SU-DHL-6 (cell line): ENCODE measurements around the gene RHEB.

Experiments used
- H2AFZ ChIP-seq: fragments of 200-600 bp; sonication (generic); 2 replicates; pipeline ENCODE4 v1.6.1; 2014; ENCODE audit warnings: low read depth, mild to moderate bottlenecking, moderate library complexity, mixed read lengths, antibody characterized with exemption, low read length; ENCODE audit not compliant: severe bottlenecking
- H3F3A ChIP-seq: fragments of 200-600 bp; shearing (Covaris generic); 2 replicates; pipeline ENCODE4 v1.6.0; 2016; ENCODE audit warnings: antibody characterized with exemption, mild to moderate bottlenecking; ENCODE audit not compliant: insufficient read depth
- H3K27ac ChIP-seq: fragments of 200-600 bp; sonication (generic); 2 replicates; pipeline ENCODE4 v1.5.1; 2016; ENCODE audit warnings: low read depth, mild to moderate bottlenecking, low read length, moderate library complexity, mixed read lengths
- H3K27me3 ChIP-seq: fragments of 200-600 bp; sonication (generic), shearing (Covaris generic); 2 replicates; pipeline ENCODE4 v1.6.0; 2014; ENCODE audit warnings: mild to moderate bottlenecking, low read length
- H3K36me3 ChIP-seq: fragments of 200-600 bp; sonication (generic); 2 replicates; pipeline ENCODE4 v1.6.1; 2014; ENCODE audit warnings: mild to moderate bottlenecking, low read length, mixed read lengths
- H3K4me2 ChIP-seq: fragments of 300-600, 200-600 bp; shearing (Covaris generic), sonication (generic); 2 replicates; pipeline ENCODE4 v1.6.0; 2014; ENCODE audit warnings: low read length, low read depth, mild to moderate bottlenecking; ENCODE audit not compliant: poor library complexity, severe bottlenecking
- H3K4me3 ChIP-seq: fragments of 200-600 bp; sonication (generic); 2 replicates; pipeline ENCODE4 v1.5.1; 2014; ENCODE audit warnings: antibody characterized with exemption, low read length, mild to moderate bottlenecking, mixed read lengths; ENCODE audit not compliant: insufficient read depth, poor library complexity, severe bottlenecking
- H3K79me2 ChIP-seq: fragments of 200-600 bp; sonication (generic); 2 replicates; pipeline ENCODE4 v1.6.1; 2014; ENCODE audit warnings: mild to moderate bottlenecking, low read length, moderate library complexity; ENCODE audit not compliant: insufficient read depth
- H3K9ac ChIP-seq: fragments of 200-600 bp; sonication (generic); 2 replicates; pipeline ENCODE4 v1.7.0; 2014; ENCODE audit warnings: mild to moderate bottlenecking, low read length
- H3K9me2 ChIP-seq: fragments of 200-600 bp; sonication (generic); replicated peaks from 2 replicates; pipeline ENCODE4 v1.6.1; 2014; ENCODE audit warnings: low read length; ENCODE audit not compliant: insufficient read depth
- H3K9me3 ChIP-seq: fragments of 200-600 bp; sonication (generic); 2 replicates; pipeline ENCODE4 v1.6.1; 2014; ENCODE audit warnings: low read length, mixed read lengths; ENCODE audit not compliant: insufficient read depth
- H4K20me1 ChIP-seq: fragments of 200-600 bp; sonication (generic); 2 replicates; pipeline ENCODE4 v1.6.1; 2014; ENCODE audit warnings: low read depth, mild to moderate bottlenecking, antibody characterized with exemption, low read length, moderate library complexity, mixed read lengths
- EZH2phosphoT487 ChIP-seq: fragments of 200-600 bp; sonication (generic), shearing (Covaris generic); conservative IDR thresholded peaks from 2 replicates; pipeline ENCODE4 v1.6.1; 2018; ENCODE audit warnings: mild to moderate bottlenecking, antibody characterized with exemption, low read length, moderate library complexity, mixed read lengths
- TF ChIP-seq, protein P1 (sequence below): fragments of 200-600 bp; sonication (generic); IDR thresholded peaks from one replicate; pipeline ENCODE4 v1.5.1; 2017; ENCODE audit warnings: antibody characterized with exemption, mild to moderate bottlenecking, low read length, moderate library complexity; ENCODE audit not compliant: insufficient read depth, poor library complexity, severe bottlenecking

Gene RHEB

DNA sequence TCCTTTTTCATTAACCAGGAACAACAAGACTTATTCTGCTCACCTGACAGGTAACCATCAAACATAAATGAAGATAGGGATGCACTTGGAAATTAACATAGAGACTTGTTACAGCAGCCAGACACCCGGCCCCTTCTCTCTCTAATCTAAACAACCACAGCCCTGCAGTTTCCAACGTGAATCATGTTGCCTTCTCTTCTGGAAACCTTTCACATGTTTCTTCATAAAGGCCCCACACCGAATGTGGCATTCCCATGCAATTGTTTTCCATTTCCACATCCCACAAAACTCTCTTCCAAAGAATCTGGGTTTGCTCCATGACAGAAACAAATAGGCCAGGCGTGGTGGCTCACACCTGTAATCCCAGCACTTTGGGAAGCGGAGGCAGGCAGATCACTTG is 94.9 kb downstream of the RHEB start:
- Histone ChIP-seq H3K27ac (no peak overlapping the region), H3K79me2 (no peaks in the 10 kb centered on the region), H3K9ac (no peak overlapping the region), H4K20me1 (no peaks in the 10 kb centered on the region), H3K9me3 (no peaks in the 10 kb centered on the region; the same call in 1 of the 2 replicates), H3K36me3 (no peaks in the 10 kb centered on the region), H3K4me3 (no peak overlapping the region), H3K4me2 (no peak overlapping the region), H3K27me3 (no peaks in the 10 kb centered on the region), H3F3A (no peaks in the 10 kb centered on the region), H3K9me2 (no peaks in the 10 kb centered on the region), H2AFZ (no peak overlapping the region)
- TF ChIP-seq EZH2phosphoT487, result no peak
- TF ChIP-seq, protein P1, sequence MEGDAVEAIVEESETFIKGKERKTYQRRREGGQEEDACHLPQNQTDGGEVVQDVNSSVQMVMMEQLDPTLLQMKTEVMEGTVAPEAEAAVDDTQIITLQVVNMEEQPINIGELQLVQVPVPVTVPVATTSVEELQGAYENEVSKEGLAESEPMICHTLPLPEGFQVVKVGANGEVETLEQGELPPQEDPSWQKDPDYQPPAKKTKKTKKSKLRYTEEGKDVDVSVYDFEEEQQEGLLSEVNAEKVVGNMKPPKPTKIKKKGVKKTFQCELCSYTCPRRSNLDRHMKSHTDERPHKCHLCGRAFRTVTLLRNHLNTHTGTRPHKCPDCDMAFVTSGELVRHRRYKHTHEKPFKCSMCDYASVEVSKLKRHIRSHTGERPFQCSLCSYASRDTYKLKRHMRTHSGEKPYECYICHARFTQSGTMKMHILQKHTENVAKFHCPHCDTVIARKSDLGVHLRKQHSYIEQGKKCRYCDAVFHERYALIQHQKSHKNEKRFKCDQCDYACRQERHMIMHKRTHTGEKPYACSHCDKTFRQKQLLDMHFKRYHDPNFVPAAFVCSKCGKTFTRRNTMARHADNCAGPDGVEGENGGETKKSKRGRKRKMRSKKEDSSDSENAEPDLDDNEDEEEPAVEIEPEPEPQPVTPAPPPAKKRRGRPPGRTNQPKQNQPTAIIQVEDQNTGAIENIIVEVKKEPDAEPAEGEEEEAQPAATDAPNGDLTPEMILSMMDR, result no peak

DNA sequence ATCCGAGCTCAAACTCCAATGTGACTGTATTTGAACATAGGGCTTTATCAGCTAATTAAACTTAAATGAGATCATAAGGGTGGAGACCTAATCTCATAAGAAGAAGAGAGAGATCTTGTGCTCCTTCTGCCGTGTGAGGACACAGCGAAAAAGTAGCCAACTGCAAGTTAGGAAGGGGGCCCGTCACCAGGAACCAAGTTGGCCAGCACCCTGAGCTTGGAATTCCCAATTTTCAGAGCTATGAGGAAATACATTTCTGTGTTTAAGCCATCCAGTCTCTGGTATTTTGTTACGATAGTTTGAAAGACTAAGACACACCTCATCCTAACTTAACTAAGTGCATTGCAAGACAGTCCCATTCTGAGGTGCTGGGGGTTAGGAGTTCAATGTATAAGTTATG is 95.8 kb downstream of the RHEB start:
- no peaks in the 10 kb centered on the region; the same call in 1 of the 2 replicates for H3K9me3 ChIP-seq
- H3K79me2 ChIP-seq, result no peaks in the 10 kb centered on the region
- H3K9ac ChIP-seq, result no peak overlapping the region
- H2AFZ ChIP-seq, result no peak overlapping the region
- H4K20me1 ChIP-seq, result no peaks in the 10 kb centered on the region
- no peaks in the 10 kb centered on the region for H3F3A ChIP-seq
- no peak for TF ChIP-seq EZH2phosphoT487
- TF ChIP-seq, protein P1, result no peak
- H3K4me3 ChIP-seq, result no peak overlapping the region
- no peak overlapping the region for H3K27ac ChIP-seq
- no peaks in the 10 kb centered on the region for H3K27me3 ChIP-seq
- no peaks in the 10 kb centered on the region for H3K36me3 ChIP-seq
- no peak overlapping the region for H3K4me2 ChIP-seq
- H3K9me2 ChIP-seq, result no peaks in the 10 kb centered on the region

DNA sequence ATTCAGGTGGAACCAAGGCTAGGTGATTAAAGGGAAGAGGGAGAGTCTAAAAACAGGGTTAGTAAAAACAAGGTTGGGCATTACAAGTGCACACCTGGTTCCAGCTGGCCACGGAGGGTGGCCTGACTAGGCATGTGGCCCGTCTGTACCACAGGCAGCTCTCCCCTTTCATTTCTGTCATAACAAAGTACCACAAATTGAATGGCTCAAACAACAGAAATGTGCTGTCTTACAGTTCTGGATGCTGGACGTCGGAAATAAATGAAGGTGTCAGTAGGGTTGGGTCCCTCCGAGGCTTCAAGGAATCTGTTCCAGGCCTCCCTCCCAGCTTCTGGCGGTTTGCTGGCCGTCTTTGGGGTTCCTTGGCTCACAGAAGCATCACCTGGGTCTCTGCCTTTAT is 96.5 kb downstream of the RHEB start:
- no peak overlapping the region for H3K27ac ChIP-seq
- H3K9ac ChIP-seq, result no peak overlapping the region
- H4K20me1 ChIP-seq, result no peaks in the 10 kb centered on the region
- H3K27me3 ChIP-seq, result no peaks in the 10 kb centered on the region
- no peak overlapping the region for H2AFZ ChIP-seq
- no peak for TF ChIP-seq EZH2phosphoT487
- TF ChIP-seq, protein P1, result no peak
- H3K79me2 ChIP-seq, result no peaks in the 10 kb centered on the region
- no peaks in the 10 kb centered on the region for H3K36me3 ChIP-seq
- no peaks in the 10 kb centered on the region for H3F3A ChIP-seq
- no peak overlapping the region for H3K4me3 ChIP-seq
- no peak overlapping the region for H3K4me2 ChIP-seq
- no peaks in the 10 kb centered on the region for H3K9me2 ChIP-seq
- no peaks in the 10 kb centered on the region; the same call in 1 of the 2 replicates for H3K9me3 ChIP-seq

DNA sequence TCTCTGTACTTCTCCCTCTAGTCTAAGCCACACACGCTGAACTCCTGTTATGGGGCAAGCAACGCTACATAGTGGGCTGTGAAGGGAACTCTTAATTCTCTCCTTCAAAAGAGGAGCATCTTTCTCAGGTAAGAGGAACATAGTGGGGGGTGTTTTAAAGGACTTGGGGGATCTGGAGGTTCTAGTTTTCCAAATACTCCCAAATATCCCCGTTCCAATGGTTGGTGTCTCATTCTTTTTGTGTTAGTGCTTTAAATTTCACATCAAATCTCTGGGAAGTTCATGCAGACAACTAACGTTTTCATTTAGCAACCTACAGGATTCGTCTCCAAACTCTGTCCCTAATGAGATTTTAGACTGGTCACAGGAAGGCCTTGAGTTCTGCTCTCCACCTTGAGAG is 97.5 kb downstream of the RHEB start:
- Histone ChIP-seq H3K9me2 (no peaks in the 10 kb centered on the region), H3F3A (no peaks in the 10 kb centered on the region), H3K9me3 (no peaks in the 10 kb centered on the region; the same call in 1 of the 2 replicates), H2AFZ (no peak overlapping the region), H3K36me3 (no peaks in the 10 kb centered on the region), H3K9ac (no peak overlapping the region), H4K20me1 (no peaks in the 10 kb centered on the region), H3K4me2 (no peak overlapping the region), H3K79me2 (no peaks in the 10 kb centered on the region), H3K27me3 (no peaks in the 10 kb centered on the region), H3K27ac (no peak overlapping the region), H3K4me3 (no peak overlapping the region)
- TF ChIP-seq, protein P1, result no peak
- TF ChIP-seq EZH2phosphoT487, result no peak
